ENCODE results near the gene DAZ4.
"Not testable (repeated sequence)": the region's sequence is repeated elsewhere in the genome, so short reads cannot be mapped to it uniquely, and the experiment has no call there.

DAZ4 gene

GRCh38 chrY:24833619-24834018, at the start of gene DAZ4:
TSS of gene DAZ4 (plus strand) at chrY:24833919. CDS start at chrY:24834127, 208 bp downstream.
- DNase-seq = not testable (repeated sequence)

DNA sequence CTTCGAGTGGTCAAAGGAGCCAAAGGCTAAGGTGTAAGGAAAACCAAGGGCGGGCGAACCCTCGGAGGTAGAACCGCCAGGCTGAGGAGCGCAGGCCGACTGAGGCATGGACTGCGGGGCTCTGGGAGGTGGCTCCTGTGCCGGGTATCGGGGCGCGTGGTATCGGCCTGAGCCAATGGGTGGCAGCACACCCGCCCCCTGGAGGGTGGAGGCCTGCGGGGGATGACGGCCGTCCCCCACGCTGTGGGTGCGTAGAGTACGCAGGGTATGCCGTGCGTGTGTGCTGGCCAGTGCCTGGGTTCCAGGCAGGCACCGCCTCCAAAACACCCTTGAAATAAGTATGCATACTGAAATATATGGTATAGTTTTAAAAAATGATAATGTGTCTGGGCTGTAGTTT, 20.4 kb upstream of the DAZ4 start, which contains the start of gene DAZ3:
DAZ3 (minus strand) TSS at position 101 of the 400 bp plus-strand sequence. CDS start 208 bp downstream, outside the sequence.
- not testable (repeated sequence) for DNase-seq

DNA sequence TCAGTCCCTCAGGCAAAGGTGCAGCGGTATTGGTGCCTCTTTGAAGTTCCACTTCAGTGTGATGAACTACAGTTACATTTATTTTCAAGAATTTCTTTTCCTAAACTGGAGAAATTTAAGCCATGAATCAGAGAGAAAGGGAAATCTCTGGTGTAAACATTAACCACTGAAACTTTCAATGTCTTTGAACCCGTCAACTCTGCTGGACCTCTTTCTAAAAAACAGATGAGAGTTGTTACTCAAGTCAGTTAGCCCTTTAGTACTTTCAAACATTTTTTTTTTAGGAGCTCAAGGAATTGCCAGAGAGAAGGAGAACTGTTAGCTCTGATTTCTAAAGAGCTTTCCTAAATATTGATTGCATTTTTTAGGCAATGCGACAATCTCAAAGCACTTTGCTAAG, 11.9 kb upstream of the DAZ4 start:
- DNase-seq = not testable (repeated sequence)

DNA sequence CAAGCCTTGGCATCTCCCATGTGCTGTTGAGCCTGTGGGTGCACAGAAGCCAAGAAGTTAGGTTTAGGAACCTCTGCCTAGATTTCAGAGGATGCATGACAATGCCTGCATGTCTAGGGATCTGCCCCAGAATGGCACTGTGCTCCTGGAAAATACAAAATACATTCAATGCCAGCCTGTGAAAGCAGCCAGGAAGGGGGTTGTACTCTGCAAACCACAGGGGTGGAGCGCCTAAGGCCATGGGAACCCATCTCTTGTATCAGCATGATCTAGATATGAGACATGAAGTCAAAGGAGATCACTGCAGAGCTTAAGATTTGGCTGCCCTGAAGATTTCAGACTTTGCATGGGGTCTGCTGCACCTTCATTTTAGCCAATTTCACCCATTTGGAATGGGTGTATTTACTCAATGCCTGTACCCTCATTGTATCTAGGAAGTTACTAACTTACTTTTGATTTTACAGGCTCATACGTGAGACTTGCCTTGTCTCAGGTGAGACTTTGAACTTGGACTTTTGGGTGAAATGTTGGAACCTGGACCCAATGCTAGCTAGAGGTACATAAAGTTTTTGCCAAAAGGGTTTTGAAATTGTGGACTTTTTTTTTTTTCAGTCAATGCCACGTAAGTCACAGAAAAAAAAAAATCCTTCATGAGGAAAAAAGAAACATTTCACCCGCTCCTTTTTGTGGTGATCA, 9.4 kb upstream of the DAZ4 start:
- DNase-seq = not testable (repeated sequence)

- not testable (repeated sequence) for DNase-seq
These were observed 8.7 kb upstream of the DAZ4 start for GRCh38 chrY:24825069-24825468.
